ENCODE data around the gene CT45A6. TPM values are rescaled to one million over a fixed set of nuclear protein-coding genes. Genes with fewer than 3 reads are reported as not detected.
"Not testable (repeated sequence)": the region's sequence is repeated elsewhere in the genome, so short reads cannot be mapped to it uniquely, and the experiment has no call there.

The CT45A6 gene
- not detected in 2 replicates for total RNA-seq (2022)
- Bru-seq, nascent RNA = not detected
- BruChase-seq, experiment 1, labeled RNA remaining after a 6-hour chase = not detected
- BruChase-seq, experiment 2, labeled RNA remaining after a 2-hour chase = not detected
- long read RNA-seq = 0 reads

DNA sequence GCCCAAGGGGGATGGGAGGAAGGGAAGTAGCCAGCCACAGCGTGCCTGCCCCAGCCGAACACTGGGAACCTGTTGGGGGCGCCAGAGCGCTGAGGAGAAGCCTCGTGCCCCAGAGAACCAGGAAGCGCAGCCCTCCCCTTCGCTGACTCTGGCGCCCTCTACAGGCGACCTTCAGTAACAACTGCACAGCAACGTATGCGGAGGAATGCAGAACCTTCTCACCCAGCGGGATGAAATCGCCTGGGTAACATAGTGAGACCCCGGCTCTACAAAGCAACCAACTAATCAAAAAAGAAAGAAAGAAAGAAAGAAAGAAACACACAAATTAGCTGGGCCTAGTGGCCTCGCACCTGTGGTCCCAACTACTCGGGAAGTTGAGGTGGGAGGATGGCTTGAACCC is at the start of gene CT45A6:
CT45A6 (minus strand) TSS at position 101 of the 400 bp plus-strand sequence. CDS start 3,794 bp downstream, outside the sequence.
- H3K9me3 Mint-ChIP-seq (ENCODE audit: low read depth, unreplicated experiment); H3K36me3 Mint-ChIP-seq (ENCODE audit: insufficient read depth, unreplicated experiment); CTCF ChIA-PET; DNase-seq; H3K4me3 Mint-ChIP-seq (ENCODE audit: low read depth, unreplicated experiment); intact Hi-C loops (cut with micrococcal nuclease; ENCODE audit: unreplicated experiment); H3K27ac Mint-ChIP-seq (ENCODE audit: unreplicated experiment); H3K4me1 Mint-ChIP-seq (ENCODE audit: low read depth, unreplicated experiment); H3K27me3 Mint-ChIP-seq (ENCODE audit: unreplicated experiment); BruUV-seq (replicated peaks): not testable (repeated sequence)

- H3K36me3 Mint-ChIP-seq (ENCODE audit: insufficient read depth, unreplicated experiment); H3K9me3 Mint-ChIP-seq (ENCODE audit: low read depth, unreplicated experiment); DNase-seq; H3K4me1 Mint-ChIP-seq (ENCODE audit: low read depth, unreplicated experiment); H3K27ac Mint-ChIP-seq (ENCODE audit: unreplicated experiment); CTCF ChIA-PET; H3K4me3 Mint-ChIP-seq (ENCODE audit: low read depth, unreplicated experiment); BruUV-seq (replicated peaks); H3K27me3 Mint-ChIP-seq (ENCODE audit: unreplicated experiment); intact Hi-C loops (cut with micrococcal nuclease; ENCODE audit: unreplicated experiment): not testable (repeated sequence)
These were observed 34.6 kb upstream of the CT45A6 start, which contains the start of gene CT45A7 for GRCh38 chrX:135837180-135837579. TSS of gene CT45A7 (minus strand) at chrX:135837280. CDS start at chrX:135833533, 3,747 bp downstream.

GRCh38 chrX:135819912-135820311 is 17.3 kb upstream of the CT45A6 start, which contains the start of gene CT45A2:
TSS of gene CT45A2 (minus strand) at chrX:135820012. CDS start at chrX:135816265, 3,747 bp downstream.
- DNase-seq; H3K27me3 Mint-ChIP-seq (ENCODE audit: unreplicated experiment); BruUV-seq (replicated peaks); H3K4me1 Mint-ChIP-seq (ENCODE audit: low read depth, unreplicated experiment); H3K36me3 Mint-ChIP-seq (ENCODE audit: insufficient read depth, unreplicated experiment); H3K4me3 Mint-ChIP-seq (ENCODE audit: low read depth, unreplicated experiment); CTCF ChIA-PET; H3K27ac Mint-ChIP-seq (ENCODE audit: unreplicated experiment); intact Hi-C loops (cut with micrococcal nuclease; ENCODE audit: unreplicated experiment); H3K9me3 Mint-ChIP-seq (ENCODE audit: low read depth, unreplicated experiment): not testable (repeated sequence)

- H3K4me1 Mint-ChIP-seq (ENCODE audit: low read depth, unreplicated experiment); DNase-seq; H3K36me3 Mint-ChIP-seq (ENCODE audit: insufficient read depth, unreplicated experiment); H3K4me3 Mint-ChIP-seq (ENCODE audit: low read depth, unreplicated experiment); H3K27ac Mint-ChIP-seq (ENCODE audit: unreplicated experiment); CTCF ChIA-PET; intact Hi-C loops (cut with micrococcal nuclease; ENCODE audit: unreplicated experiment); H3K9me3 Mint-ChIP-seq (ENCODE audit: low read depth, unreplicated experiment); BruUV-seq (replicated peaks); H3K27me3 Mint-ChIP-seq (ENCODE audit: unreplicated experiment): not testable (repeated sequence)
These were observed 17.2 kb downstream of the CT45A6 start, which contains the start of gene CT45A5 for GRCh38 chrX:135785403-135785802. TSS of gene CT45A5 (minus strand) at chrX:135785503. CDS start at chrX:135781729, 3,774 bp downstream.

- H3K36me3 Mint-ChIP-seq (ENCODE audit: insufficient read depth, unreplicated experiment); intact Hi-C loops (cut with micrococcal nuclease; ENCODE audit: unreplicated experiment); BruUV-seq (replicated peaks); H3K27me3 Mint-ChIP-seq (ENCODE audit: unreplicated experiment); DNase-seq; H3K4me3 Mint-ChIP-seq (ENCODE audit: low read depth, unreplicated experiment); H3K9me3 Mint-ChIP-seq (ENCODE audit: low read depth, unreplicated experiment); H3K4me1 Mint-ChIP-seq (ENCODE audit: low read depth, unreplicated experiment); H3K27ac Mint-ChIP-seq (ENCODE audit: unreplicated experiment); CTCF ChIA-PET: not testable (repeated sequence)
These were observed 34.5 kb downstream of the CT45A6 start, which contains the start of gene CT45A3 for GRCh38 chrX:135768091-135768490. TSS of gene CT45A3 (minus strand) at chrX:135768191. CDS start at chrX:135764444, 3,747 bp downstream.

DNA sequence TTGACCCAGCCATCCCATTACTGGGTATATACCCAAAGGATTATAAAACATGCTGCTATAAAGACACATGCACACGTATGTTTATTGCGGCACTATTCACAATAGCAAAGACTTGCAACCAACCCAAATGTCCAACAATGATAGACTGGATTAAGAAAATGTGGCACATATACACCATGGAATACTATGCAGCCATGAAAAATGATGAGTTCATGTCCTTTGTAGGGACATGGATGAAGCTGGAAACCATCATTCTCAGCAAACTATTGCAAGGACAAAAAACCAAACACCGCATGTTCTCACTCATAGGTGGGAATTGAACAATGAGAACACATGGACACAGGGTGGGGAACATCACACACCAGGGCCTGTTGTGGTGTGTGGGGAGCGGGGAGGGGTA is 57.8 kb downstream of the CT45A6 start:
- intact Hi-C loops (cut with micrococcal nuclease; ENCODE audit: unreplicated experiment); H3K27ac Mint-ChIP-seq (ENCODE audit: unreplicated experiment); H3K9me3 Mint-ChIP-seq (ENCODE audit: low read depth, unreplicated experiment); H3K4me3 Mint-ChIP-seq (ENCODE audit: low read depth, unreplicated experiment); CTCF ChIA-PET; H3K27me3 Mint-ChIP-seq (ENCODE audit: unreplicated experiment); DNase-seq; H3K4me1 Mint-ChIP-seq (ENCODE audit: low read depth, unreplicated experiment); H3K36me3 Mint-ChIP-seq (ENCODE audit: insufficient read depth, unreplicated experiment); BruUV-seq (replicated peaks): not testable (repeated sequence)

Other genes starting within 250 kb of the CT45A6 start
- not detected in 2 replicates for gene CT45A1, start 89.1 kb downstream of the CT45A6 start, total RNA-seq (2022)
- gene CT45A3, start 34.6 kb downstream of the CT45A6 start, total RNA-seq (2022) = not detected in 2 replicates
- not detected in 2 replicates for gene CT45A5, start 17.3 kb downstream of the CT45A6 start, total RNA-seq (2022)
- gene CT45A2, start 17.2 kb upstream of the CT45A6 start, total RNA-seq (2022) = not detected in 2 replicates
- not detected in 2 replicates for gene CT45A7, start 34.5 kb upstream of the CT45A6 start, total RNA-seq (2022)
- not detected in 2 replicates for gene CT45A8, start 51.8 kb upstream of the CT45A6 start, total RNA-seq (2022)
- gene CT45A9, start 69.0 kb upstream of the CT45A6 start, total RNA-seq (2022) = not detected in 2 replicates
- gene CT45A10, start 90.7 kb upstream of the CT45A6 start, total RNA-seq (2022) = not detected in 2 replicates
- not detected in 2 replicates for gene SAGE1, start 90.9 kb upstream of the CT45A6 start, total RNA-seq (2022)
- gene MMGT1, start 171.2 kb upstream of the CT45A6 start, total RNA-seq (2022) = 33.0 and 37.1 TPM in 2 replicates
- gene SLC9A6, start 182.6 kb upstream of the CT45A6 start, total RNA-seq (2022) = 19.7 and 21.7 TPM in 2 replicates